Measurements from ENCODE around the gene THOC1.

THOC1 gene

DNA sequence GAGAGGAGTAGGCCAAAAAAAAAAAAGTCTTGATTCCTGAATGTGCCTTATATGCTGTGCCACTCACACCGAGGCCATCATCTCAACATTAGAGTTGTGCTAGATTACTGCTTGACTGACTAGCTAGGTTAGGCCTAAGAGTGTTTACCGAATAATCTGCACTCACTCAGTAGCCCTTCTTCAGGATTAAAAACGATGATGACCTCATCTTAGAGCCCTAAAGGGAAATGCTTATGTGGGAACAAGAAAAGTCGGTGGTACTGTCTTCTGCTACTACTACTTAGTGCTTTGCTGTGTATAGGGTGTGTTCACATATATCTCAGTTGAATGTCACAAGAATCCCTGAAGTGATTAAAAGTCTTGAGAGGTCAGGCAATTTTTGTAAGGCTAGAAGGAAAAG, 54.3 kb downstream of the THOC1 start:
- no peak for DNase-seq

DNA sequence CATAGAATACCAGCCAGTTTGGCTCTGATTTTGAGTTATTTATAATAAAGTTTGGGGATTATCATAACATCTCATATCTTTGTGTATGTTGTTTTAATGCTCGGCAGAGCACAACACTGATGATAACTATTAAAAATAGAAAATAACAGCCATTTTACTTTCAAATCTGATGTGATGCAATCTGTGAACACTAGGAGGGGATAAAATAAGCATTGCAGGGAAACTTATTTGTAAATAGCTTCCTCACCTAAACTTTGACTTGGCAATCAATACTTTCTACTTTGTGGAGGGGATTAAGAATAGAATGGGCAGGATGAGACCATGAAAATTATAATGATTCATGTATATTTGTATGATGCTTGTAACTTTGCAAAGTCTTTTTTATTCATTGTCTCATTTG, 55.1 kb downstream of the THOC1 start:
- no peak for DNase-seq

DNA sequence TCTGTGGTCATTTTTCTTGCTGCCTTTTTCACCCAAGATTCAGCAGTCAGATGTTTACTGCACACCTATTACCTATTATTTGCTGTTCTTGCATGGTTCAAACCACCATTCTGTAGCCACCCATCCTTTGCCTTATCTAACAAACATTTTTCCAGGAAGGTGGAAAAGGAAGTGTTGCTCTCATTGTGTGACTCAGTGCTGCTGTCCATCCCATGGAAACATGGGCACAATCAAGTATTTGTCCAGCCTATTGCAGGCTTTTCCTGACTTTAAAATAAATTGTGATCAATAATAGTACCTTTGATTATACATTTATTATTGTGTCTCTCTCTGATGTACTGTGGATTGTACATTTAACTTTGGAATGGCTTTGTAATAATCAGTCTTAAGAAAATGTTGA, 56.3 kb downstream of the THOC1 start:
- DNase-seq: no peak

DNA sequence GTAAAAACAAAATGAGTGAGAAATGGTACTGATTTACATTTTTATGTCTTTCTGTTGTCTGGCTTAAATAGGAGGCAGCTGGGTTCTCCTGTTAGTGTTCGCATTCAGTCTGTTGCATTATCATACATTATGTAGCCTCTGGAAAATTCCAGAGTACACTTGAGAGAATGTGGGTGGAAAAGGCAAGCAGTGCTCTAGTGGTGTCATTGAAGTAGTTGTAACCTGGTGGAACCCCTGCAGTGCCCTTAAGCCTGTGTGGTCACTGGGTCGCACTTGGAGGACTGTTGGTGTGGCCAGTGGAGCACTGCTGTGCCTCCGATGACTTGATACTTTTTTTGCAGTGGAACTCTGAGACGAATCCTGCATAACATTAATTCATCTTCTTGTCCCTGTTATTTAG, 57.1 kb downstream of the THOC1 start:
- no peak for DNase-seq

DNA sequence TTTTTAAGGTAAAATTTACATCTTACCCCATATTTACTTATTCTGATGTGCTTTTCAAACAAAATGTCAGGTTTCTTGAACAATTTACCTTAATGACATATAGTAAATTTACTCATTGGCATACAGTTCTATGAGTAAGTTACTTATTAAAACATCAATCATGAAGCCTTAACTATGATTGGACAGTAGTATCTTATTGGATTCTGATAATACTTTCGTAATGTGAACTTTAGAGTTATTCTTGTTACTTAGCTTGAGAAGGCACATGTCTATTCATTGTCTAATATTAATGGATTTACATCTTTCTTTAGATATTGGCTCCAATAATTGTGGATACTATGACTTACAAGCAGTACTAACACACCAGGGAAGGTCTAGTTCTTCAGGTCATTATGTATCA, 57.8 kb downstream of the THOC1 start:
- no peak for DNase-seq

DNA sequence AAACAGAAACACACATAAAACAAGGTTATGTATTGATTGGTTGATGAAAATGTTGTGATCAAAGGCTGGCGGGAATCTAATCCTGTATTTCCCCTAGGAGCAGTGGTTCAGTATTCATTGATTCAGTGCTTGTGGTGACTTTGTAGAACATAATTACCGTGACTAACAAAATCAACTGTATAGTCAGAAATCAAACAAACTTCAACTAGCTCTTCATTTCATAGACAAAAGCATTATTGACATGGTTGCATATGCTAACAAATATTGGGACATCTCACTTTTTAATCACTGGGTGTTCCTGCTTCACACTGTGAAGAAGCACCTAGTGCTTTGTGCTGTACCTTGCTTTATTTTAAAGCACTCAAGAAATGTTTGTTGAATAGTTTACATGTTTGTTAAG, 68.1 kb downstream of the THOC1 start:
- no peak for DNase-seq

DNA sequence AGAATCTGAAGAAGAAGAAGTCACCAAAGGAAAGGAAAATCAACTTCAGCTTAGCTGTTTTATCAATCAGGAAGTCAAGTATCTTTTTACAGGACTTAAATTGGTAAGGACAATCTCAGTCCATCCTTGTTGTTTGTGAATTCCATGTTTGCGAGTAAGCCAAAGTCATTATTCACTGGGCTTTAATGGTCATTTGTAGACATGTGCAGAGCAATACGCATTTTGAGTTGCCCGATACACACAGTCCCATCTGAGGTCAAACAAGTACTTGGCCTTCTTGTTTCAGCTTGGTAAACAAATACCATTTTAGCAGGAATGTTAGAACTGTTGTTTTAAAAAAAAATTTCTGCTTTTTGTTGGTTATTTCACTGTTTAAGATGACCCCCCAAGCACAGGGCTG, 68.6 kb downstream of the THOC1 start:
- DNase-seq: no peak

DNA sequence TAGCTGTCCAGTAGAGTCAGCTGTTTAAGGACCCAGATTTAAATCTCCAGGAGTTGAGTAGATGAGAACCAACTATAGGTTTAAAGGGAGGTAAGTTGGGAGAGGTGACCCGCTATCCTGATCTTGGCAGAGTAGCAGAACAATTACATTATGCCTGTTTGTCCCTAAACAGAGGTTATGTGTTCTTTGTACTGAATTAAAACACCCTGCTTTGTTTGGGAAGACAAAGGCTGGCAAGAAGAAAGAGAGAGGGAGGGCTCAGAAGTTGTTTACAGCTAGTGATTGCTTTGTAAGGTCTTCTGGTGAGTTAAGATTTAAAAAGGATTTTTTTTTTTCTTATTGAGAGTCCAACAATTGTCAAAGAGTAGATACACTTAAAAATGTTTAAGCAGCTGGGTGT, 72.2 kb downstream of the THOC1 start:
- no peak for DNase-seq

DNA sequence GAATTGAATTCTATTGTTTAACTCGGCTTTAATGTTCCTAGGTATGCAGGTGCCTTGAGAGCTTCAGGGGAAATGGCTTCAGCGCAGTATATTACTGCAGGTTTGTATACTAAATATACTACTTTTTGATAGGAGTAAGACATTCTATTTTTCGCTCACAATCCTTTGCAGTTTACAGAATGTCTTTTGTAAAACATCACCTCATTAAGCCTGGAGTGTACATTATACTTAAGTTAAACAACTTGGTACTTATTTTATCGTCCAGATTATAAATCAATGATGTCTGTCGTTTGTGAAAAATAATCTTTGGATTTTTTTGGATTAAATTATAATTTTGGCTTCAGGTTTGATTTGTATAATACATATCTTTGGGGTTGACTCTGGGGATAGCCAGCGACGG, 75.0 kb downstream of the THOC1 start:
- DNase-seq: no peak

DNA sequence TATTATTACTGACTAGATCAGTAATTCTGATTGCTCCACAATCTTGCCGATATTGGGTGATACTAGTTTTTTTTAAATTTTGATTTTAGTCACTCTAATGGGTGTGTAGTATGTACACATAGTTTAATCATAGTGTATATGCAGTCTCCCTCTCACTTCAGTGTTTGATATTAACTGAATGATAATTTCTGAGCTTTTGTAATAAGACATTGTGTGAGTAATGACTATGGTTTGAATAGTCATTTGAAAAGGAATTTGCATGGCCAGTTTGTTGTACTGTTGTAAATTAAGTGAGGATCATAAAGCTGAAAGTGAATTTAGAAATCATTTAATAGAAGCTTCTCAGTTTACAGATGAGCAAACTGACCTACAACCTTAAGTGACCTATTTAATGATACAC, 76.1 kb downstream of the THOC1 start:
- no peak for DNase-seq

DNA sequence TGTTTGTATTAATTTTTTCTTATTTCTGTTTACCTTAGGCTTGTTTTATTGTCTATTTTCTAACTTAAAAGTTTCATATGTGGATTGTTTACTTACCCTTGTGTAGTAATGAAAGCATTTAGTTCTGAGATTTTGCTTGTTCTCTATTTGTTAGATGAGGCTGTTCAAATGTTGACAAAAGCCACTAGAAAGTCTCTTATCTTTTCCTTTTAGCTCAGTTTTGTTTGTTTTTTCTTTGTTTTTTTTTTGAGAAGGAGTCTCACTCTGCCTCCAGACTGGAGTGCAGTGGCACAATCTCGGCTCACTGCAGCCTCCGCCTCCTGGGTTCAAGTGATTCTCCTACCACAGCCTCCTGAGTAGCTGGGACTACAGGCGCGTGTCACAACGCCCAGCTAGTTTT, 78.6 kb downstream of the THOC1 start:
- DNase-seq: no peak

DNA sequence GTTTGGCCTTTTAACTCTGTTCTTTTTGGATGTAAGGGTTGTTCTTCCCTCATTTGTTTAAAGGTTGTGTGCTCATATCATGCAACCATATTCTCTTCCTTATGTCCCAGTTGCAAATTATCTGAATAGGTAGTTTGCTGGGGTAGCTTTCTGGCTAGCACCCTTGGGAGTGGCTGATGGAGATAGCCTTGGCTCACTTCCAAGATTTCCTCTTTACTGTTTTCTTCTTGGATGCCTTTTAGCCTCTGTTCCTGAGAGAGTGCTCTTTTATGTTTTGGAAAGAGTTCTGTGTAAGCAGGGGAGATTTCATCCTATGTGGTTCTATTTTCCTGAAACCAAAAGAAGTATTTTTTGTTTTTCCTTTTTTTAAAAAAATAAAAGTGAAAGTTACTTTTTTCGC, 84.1 kb downstream of the THOC1 start:
- DNase-seq: no peak

DNA sequence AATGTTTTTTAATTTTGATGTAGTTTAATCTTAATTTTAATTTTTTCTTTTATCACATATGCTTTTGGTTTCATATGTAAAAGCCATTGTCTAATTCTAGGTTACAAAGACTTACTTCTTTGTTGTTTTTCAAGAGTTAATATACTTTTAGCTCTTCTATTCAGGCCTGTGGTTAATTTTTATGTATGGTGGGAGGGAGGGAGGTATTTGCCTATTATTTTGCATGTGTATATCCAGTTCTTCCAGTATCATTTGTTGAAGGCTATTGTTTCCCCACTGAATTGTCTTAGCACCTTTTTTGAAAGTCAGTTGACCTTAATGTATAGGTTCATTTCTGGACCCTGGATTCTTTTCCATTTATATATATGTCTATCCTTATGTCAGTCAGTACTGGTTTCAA, 86.1 kb downstream of the THOC1 start:
- DNase-seq: no peak

DNA sequence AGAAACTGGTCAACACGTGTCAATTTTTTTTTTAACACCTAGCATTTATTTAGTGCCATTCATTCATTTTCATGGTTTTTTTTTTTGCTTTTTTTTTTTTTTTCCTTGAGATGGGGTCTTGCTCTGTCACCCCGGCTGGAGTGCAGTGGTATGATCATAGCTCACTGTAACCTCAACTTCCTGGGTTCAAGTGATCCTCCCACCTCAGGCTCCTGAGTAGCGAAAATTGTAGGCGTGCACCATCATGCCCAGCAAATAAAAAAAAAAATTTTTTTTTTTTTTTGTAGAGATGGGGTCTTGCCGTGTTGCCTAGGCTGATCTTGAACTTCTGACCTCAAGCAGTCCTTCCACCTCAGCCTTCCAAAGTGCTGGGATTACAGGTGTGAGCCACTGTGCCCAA, 88.3 kb downstream of the THOC1 start:
- no peak for DNase-seq

DNA sequence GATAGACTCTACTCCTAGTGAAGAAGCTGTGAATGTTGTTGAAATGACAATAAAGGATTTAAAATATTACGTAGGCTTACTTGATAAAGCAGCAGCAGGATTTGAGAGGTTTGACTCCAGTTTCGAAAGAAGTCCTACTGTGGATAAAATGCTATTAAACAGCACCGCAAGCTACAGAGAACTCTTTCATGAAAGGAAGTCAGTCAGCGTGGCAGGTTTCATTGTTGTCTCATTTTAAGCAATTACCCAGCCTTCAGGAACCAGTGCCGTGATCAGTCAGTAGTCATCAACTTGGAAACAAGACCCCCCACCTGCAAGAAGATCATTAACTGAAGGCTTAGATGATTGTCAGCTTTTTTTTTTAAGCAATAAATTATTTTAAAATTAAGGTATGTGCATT, 95.5 kb downstream of the THOC1 start:
- no peak for DNase-seq
